ENCODE data around the gene FSTL5. TPM values are rescaled to one million over a fixed set of nuclear protein-coding genes. Genes with fewer than 3 reads are reported as not detected.

The FSTL5 gene
- total and polyA plus RNA-seq, 10 of the 15 experiments (the other 5 are each of a cell fraction or from before 2014, with no cell fraction given): 0.04 to 2.4 (median 0.08) TPM; not detected in 4

DNA sequence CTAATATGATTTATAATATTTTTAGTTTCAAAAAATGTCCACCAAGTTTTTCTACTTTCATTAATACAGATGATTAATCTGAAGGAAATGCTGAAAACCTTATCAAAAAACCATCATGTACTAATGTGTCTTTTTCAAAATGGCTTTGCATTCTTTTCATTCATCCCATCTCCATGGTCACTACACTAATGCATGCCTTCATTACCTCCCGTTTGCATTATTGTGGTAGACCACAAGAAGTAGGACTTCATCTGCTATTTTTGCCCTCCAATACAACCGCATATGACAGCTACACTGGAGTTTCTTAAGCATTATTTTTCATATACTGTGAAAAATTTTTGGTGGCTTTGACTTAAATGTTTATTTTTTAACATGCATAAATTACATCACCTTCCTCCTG, 37.9 kb upstream of the FSTL5 start (continued):
- no peak for TF ChIP-seq TCF3 (IDR thresholded peaks at IDR 0.05; ENCODE audit: borderline replicate concordance, insufficient read depth, low read depth, low read length)
- TF ChIP-seq IKZF1 (conservative IDR thresholded peaks at IDR 0.05): no peak

DNA sequence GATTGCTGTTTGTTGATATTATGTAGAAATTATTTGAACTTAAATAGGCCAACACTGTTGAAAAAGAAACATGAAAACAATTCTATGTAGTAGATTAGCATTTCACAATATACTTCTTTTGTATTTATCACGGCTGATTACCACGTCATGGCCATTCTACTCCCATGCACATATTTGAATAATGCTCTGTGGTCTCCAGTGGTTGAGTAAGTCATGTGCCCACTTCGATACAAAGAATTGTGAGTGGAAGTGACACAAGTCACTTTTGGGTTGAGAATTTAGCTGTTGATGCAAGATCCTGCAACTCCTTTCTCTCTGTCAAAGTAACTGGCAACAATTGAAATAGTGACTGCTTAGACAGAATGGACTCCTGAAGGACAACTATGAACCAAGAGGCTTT, 6.7 kb upstream of the FSTL5 start:
- intact Hi-C loops (cut with micrococcal nuclease; ENCODE audit: unreplicated experiment): no loop called here
- Histone ChIP-seq H4K20me1 (ENCODE audit: control insufficient read depth, insufficient read depth) (no peaks in the 10 kb centered on the region), H3K27ac (ENCODE audit: control insufficient read depth, insufficient read depth) (no peak overlapping the region), H3K9me3 (replicated peaks; ENCODE audit: control insufficient read depth, insufficient read depth, low read length) (no peaks in the 10 kb centered on the region), H3K9ac (ENCODE audit: control insufficient read depth, insufficient read depth, low read length) (no peak overlapping the region), H3K4me3 (no peak overlapping the region), H3K4me2 (ENCODE audit: control insufficient read depth, insufficient read depth) (no peak overlapping the region), H2AFZ (ENCODE audit: control insufficient read depth, low read depth, low read length) (no peak overlapping the region), H3K27me3 (replicated peaks in 1 of 2; ENCODE audit: control insufficient read depth in 2 of 2, insufficient read depth in 2 of 2, low read length in 1 of 2) (no peaks in the 10 kb centered on the region), H3K36me3 (ENCODE audit: control insufficient read depth in 2 of 2, insufficient read depth in 2 of 2, low read length in 1 of 2) (no peaks in the 10 kb centered on the region), H3K79me2 (ENCODE audit: control insufficient read depth, insufficient read depth, low read length) (no peaks in the 10 kb centered on the region), H3K4me1 (ENCODE audit: control insufficient read depth, insufficient read depth, low read length) (no peaks in the 10 kb centered on the region)
- WGBS (ENCODE audit: insufficient coverage, insufficient replicate concordance, low lambda C conversion rate, missing lambda C conversion rate): 0% methylated on average over 3 of the region's 3 CpGs
- FAIRE-seq (no peak), ATAC-seq (no peak), DNase-seq (ENCODE audit: low read depth, low spot score) (no peak)
- RAD21 ChIA-PET (ENCODE audit: unreplicated experiment): no interaction called here
- in situ Hi-C loops (cut with MboI): no loop called here
- TF ChIP-seq POU2F2 (IDR thresholded peaks at IDR 0.05; ENCODE audit: borderline replicate concordance, low read depth, low read length) (no peak), SP1 (IDR thresholded peaks at IDR 0.05; ENCODE audit: low read depth, low read length) (no peak), CREB1 (IDR thresholded peaks at IDR 0.05; ENCODE audit: low read depth) (no peak), KAT2A (conservative IDR thresholded peaks at IDR 0.05; ENCODE audit: control insufficient read depth, low read depth, low read length) (no peak), CHD2 (IDR thresholded peaks at IDR 0.05; ENCODE audit: borderline replicate concordance, low read depth, low read length) (no peak)
- TF ChIP-seq, protein P1, sequence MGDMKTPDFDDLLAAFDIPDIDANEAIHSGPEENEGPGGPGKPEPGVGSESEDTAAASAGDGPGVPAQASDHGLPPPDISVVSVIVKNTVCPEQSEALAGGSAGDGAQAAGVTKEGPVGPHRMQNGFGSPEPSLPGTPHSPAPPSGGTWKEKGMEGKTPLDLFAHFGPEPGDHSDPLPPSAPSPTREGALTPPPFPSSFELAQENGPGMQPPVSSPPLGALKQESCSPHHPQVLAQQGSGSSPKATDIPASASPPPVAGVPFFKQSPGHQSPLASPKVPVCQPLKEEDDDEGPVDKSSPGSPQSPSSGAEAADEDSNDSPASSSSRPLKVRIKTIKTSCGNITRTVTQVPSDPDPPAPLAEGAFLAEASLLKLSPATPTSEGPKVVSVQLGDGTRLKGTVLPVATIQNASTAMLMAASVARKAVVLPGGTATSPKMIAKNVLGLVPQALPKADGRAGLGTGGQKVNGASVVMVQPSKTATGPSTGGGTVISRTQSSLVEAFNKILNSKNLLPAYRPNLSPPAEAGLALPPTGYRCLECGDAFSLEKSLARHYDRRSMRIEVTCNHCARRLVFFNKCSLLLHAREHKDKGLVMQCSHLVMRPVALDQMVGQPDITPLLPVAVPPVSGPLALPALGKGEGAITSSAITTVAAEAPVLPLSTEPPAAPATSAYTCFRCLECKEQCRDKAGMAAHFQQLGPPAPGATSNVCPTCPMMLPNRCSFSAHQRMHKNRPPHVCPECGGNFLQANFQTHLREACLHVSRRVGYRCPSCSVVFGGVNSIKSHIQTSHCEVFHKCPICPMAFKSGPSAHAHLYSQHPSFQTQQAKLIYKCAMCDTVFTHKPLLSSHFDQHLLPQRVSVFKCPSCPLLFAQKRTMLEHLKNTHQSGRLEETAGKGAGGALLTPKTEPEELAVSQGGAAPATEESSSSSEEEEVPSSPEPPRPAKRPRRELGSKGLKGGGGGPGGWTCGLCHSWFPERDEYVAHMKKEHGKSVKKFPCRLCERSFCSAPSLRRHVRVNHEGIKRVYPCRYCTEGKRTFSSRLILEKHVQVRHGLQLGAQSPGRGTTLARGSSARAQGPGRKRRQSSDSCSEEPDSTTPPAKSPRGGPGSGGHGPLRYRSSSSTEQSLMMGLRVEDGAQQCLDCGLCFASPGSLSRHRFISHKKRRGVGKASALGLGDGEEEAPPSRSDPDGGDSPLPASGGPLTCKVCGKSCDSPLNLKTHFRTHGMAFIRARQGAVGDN (IDR thresholded peaks at IDR 0.05): no peak
- TF ChIP-seq, protein P2, sequence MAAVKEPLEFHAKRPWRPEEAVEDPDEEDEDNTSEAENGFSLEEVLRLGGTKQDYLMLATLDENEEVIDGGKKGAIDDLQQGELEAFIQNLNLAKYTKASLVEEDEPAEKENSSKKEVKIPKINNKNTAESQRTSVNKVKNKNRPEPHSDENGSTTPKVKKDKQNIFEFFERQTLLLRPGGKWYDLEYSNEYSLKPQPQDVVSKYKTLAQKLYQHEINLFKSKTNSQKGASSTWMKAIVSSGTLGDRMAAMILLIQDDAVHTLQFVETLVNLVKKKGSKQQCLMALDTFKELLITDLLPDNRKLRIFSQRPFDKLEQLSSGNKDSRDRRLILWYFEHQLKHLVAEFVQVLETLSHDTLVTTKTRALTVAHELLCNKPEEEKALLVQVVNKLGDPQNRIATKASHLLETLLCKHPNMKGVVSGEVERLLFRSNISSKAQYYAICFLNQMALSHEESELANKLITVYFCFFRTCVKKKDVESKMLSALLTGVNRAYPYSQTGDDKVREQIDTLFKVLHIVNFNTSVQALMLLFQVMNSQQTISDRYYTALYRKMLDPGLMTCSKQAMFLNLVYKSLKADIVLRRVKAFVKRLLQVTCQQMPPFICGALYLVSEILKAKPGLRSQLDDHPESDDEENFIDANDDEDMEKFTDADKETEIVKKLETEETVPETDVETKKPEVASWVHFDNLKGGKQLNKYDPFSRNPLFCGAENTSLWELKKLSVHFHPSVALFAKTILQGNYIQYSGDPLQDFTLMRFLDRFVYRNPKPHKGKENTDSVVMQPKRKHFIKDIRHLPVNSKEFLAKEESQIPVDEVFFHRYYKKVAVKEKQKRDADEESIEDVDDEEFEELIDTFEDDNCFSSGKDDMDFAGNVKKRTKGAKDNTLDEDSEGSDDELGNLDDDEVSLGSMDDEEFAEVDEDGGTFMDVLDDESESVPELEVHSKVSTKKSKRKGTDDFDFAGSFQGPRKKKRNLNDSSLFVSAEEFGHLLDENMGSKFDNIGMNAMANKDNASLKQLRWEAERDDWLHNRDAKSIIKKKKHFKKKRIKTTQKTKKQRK (IDR thresholded peaks at IDR 0.05; ENCODE audit: low read depth, low read length): no peak
- TF ChIP-seq, protein P3, sequence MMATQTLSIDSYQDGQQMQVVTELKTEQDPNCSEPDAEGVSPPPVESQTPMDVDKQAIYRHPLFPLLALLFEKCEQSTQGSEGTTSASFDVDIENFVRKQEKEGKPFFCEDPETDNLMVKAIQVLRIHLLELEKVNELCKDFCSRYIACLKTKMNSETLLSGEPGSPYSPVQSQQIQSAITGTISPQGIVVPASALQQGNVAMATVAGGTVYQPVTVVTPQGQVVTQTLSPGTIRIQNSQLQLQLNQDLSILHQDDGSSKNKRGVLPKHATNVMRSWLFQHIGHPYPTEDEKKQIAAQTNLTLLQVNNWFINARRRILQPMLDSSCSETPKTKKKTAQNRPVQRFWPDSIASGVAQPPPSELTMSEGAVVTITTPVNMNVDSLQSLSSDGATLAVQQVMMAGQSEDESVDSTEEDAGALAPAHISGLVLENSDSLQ (IDR thresholded peaks at IDR 0.05): no peak
- TF ChIP-seq, protein P4, sequence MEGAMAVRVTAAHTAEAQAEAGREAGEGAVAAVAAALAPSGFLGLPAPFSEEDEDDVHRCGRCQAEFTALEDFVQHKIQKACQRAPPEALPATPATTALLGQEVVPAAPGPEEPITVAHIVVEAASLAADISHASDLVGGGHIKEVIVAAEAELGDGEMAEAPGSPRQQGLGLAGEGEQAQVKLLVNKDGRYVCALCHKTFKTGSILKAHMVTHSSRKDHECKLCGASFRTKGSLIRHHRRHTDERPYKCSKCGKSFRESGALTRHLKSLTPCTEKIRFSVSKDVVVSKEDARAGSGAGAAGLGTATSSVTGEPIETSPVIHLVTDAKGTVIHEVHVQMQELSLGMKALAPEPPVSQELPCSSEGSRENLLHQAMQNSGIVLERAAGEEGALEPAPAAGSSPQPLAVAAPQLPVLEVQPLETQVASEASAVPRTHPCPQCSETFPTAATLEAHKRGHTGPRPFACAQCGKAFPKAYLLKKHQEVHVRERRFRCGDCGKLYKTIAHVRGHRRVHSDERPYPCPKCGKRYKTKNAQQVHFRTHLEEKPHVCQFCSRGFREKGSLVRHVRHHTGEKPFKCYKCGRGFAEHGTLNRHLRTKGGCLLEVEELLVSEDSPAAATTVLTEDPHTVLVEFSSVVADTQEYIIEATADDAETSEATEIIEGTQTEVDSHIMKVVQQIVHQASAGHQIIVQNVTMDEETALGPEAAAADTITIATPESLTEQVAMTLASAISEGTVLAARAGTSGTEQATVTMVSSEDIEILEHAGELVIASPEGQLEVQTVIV (IDR thresholded peaks at IDR 0.05; ENCODE audit: borderline replicate concordance, partially characterized antibody): no peak
- SMC1A ChIA-PET (ENCODE audit: uncharacterized antibody, unreplicated experiment): no interaction called here
- BruUV-seq (replicated peaks): no TSS peak
- POLR2A ChIA-PET: no interaction called here
- CTCF ChIA-PET: interaction anchor here (0.6 kb wide), 1 partner anchor 602 kb away, joined by 3 read pairs; no protein-coding TSS in a partner anchor

Data from GM12878 (cell line).